ENCODE data around the gene HAUS3.

GRCh38 chr4:2269206-2269531, 27.2 kb upstream of the HAUS3 start:
- TF ChIP-seq YY1 (IDR thresholded peaks at IDR 0.05; ENCODE audit: insufficient read depth, insufficient read length) (no peak), ZNF274 (IDR thresholded peaks at IDR 0.05; ENCODE audit: low read depth, low read length) (no peak)

All from NT2/D1 (cell line).